IPS-15b (cell line): ENCODE results near the gene LGALS7B.
"Not testable (repeated sequence)": the region's sequence is repeated elsewhere in the genome, so short reads cannot be mapped to it uniquely, and the experiment has no call there.

Experiments used
- H3K27me3 ChIP-seq: one replicate; pipeline ENCODE4 v1.6.1; 2013; ENCODE audit warnings: low read length; ENCODE audit not compliant: control insufficient read depth, insufficient read depth
- H3K36me3 ChIP-seq: one replicate; pipeline ENCODE4 v1.6.1; 2013; ENCODE audit warnings: low read length; ENCODE audit not compliant: control insufficient read depth, insufficient read depth
- H3K4me1 ChIP-seq: one replicate; pipeline ENCODE4 v1.6.1; 2013; ENCODE audit warnings: mild to moderate bottlenecking, low read length; ENCODE audit not compliant: control insufficient read depth, insufficient read depth
- H3K4me3 ChIP-seq: one replicate; pipeline ENCODE4 v1.5.1; 2013; ENCODE audit warnings: low read depth, low read length
- H3K9ac ChIP-seq: one replicate; pipeline ENCODE4 v1.6.1; 2013; ENCODE audit warnings: low read depth, mild to moderate bottlenecking, low read length
- H3K9me3 ChIP-seq: one replicate; pipeline ENCODE4 v1.6.1; 2013; ENCODE audit warnings: mild to moderate bottlenecking, low read length; ENCODE audit not compliant: control insufficient read depth, insufficient read depth

Gene LGALS7B

GRCh38 chr19:38815059-38816001, 26.3 kb downstream of the LGALS7B start:
- Histone ChIP-seq H3K27me3 (no peaks in the 10 kb centered on the region), H3K4me1 (peaks cover 5% of the 10 kb centered on the region), H3K4me3 (no peak overlapping the region), H3K36me3 (peaks cover 20% of the 10 kb centered on the region), H3K9ac (no peak overlapping the region), H3K9me3 (no peaks in the 10 kb centered on the region)

GRCh38 chr19:38816131-38816750, 27.2 kb downstream of the LGALS7B start:
- Histone ChIP-seq H3K27me3 (no peaks in the 10 kb centered on the region), H3K36me3 (peaks cover 20% of the 10 kb centered on the region), H3K9me3 (no peaks in the 10 kb centered on the region), H3K4me3 (no peak overlapping the region), H3K9ac (no peak overlapping the region), H3K4me1 (peaks cover 5% of the 10 kb centered on the region)

GRCh38 chr19:38817081-38817480, 28.1 kb downstream of the LGALS7B start:
- Histone ChIP-seq H3K27me3 (no peaks in the 10 kb centered on the region), H3K36me3 (peaks cover 20% of the 10 kb centered on the region), H3K4me1 (peaks cover 5% of the 10 kb centered on the region), H3K9ac (no peak overlapping the region), H3K4me3 (no peak overlapping the region), H3K9me3 (no peaks in the 10 kb centered on the region)

- Histone ChIP-seq H3K36me3 (peaks cover 20% of the 10 kb centered on the region), H3K9ac (no peak overlapping the region)
Measured at GRCh38 chr19:38819231-38819920, 30.4 kb downstream of the LGALS7B start.

GRCh38 chr19:38821230-38821825, 32.3 kb downstream of the LGALS7B start:
- H3K4me3 ChIP-seq, H3K4me1 ChIP-seq, H3K9me3 ChIP-seq: not testable (repeated sequence)

More at GRCh38 chr19:38819231-38819920, 30.4 kb downstream of the LGALS7B start:
- H3K4me3 ChIP-seq, result no peak overlapping the region
- H3K4me1 ChIP-seq, result peaks cover 7% of the 10 kb centered on the region
- H3K27me3 ChIP-seq, result no peaks in the 10 kb centered on the region
- no peaks in the 10 kb centered on the region for H3K9me3 ChIP-seq

GRCh38 chr19:38825936-38826335, 36.9 kb downstream of the LGALS7B start:
- not testable (repeated sequence) for H3K4me1 ChIP-seq, H3K27me3 ChIP-seq, H3K9ac ChIP-seq, H3K4me3 ChIP-seq, H3K9me3 ChIP-seq
- peaks cover 11% of the 10 kb centered on the region for H3K36me3 ChIP-seq

More at GRCh38 chr19:38821230-38821825, 32.3 kb downstream of the LGALS7B start:
- H3K36me3 ChIP-seq, H3K27me3 ChIP-seq, H3K9ac ChIP-seq: not testable (repeated sequence)

- H3K9me3 ChIP-seq, result no peaks in the 10 kb centered on the region
- no peak overlapping the region for H3K9ac ChIP-seq
- no peaks in the 10 kb centered on the region for H3K27me3 ChIP-seq
- H3K4me1 ChIP-seq, result peaks cover 2% of the 10 kb centered on the region
- no peak overlapping the region for H3K4me3 ChIP-seq
- H3K36me3 ChIP-seq, result peaks cover 11% of the 10 kb centered on the region
Measured at GRCh38 chr19:38826856-38827551, 38.0 kb downstream of the LGALS7B start.

GRCh38 chr19:38829203-38829602, 40.2 kb downstream of the LGALS7B start:
- H3K4me1 ChIP-seq, H3K27me3 ChIP-seq, H3K4me3 ChIP-seq, H3K9me3 ChIP-seq, H3K9ac ChIP-seq: not testable (repeated sequence)
- peaks cover 11% of the 10 kb centered on the region for H3K36me3 ChIP-seq

- H3K4me1 ChIP-seq, result peaks cover 2% of the 10 kb centered on the region
- H3K4me3 ChIP-seq, result no peak overlapping the region
- peaks cover 11% of the 10 kb centered on the region for H3K36me3 ChIP-seq
- H3K9me3 ChIP-seq, result no peaks in the 10 kb centered on the region
- H3K9ac ChIP-seq, result no peak overlapping the region
- no peaks in the 10 kb centered on the region for H3K27me3 ChIP-seq
Measured at GRCh38 chr19:38830039-38830733, 41.2 kb downstream of the LGALS7B start.

- Histone ChIP-seq H3K9me3 (no peaks in the 10 kb centered on the region), H3K4me1 (peaks cover 2% of the 10 kb centered on the region), H3K4me3 (peak overlapping the region; percentile 93), H3K27me3 (no peaks in the 10 kb centered on the region), H3K36me3 (peaks cover 16% of the 10 kb centered on the region), H3K9ac (peak overlapping the region; percentile 93)
Measured at GRCh38 chr19:38831142-38831605, 42.2 kb downstream of the LGALS7B start.
